IPS-18a (cell line): ENCODE data around the gene ZNF804B.

ENCODE experiments used
- H3K27ac ChIP-seq: one replicate; pipeline ENCODE4 v1.5.1; 2013; ENCODE audit warnings: low read length
- H3K27me3 ChIP-seq: one replicate; pipeline ENCODE4 v1.6.1; 2013; ENCODE audit warnings: mild to moderate bottlenecking, low read length; ENCODE audit not compliant: control insufficient read depth, insufficient read depth
- H3K36me3 ChIP-seq: one replicate; pipeline ENCODE4 v1.6.1; 2013; ENCODE audit warnings: low read depth, low read length; ENCODE audit not compliant: control insufficient read depth
- H3K4me1 ChIP-seq: one replicate; pipeline ENCODE4 v1.6.1; 2013; ENCODE audit warnings: low read depth, low read length; ENCODE audit not compliant: control insufficient read depth
- H3K4me3 ChIP-seq: one replicate; pipeline ENCODE4 v1.5.1; 2013; ENCODE audit warnings: low read length
- H3K9ac ChIP-seq: one replicate; pipeline ENCODE4 v1.6.1; 2013; ENCODE audit warnings: mild to moderate bottlenecking, low read length, moderate library complexity
- H3K9me3 ChIP-seq: one replicate; pipeline ENCODE4 v1.6.1; 2013; ENCODE audit warnings: low read depth, low read length; ENCODE audit not compliant: control insufficient read depth

ZNF804B gene

GRCh38 chr7:88759230-88760135 is at the start of gene ZNF804B:
ZNF804B (plus strand) TSS chr7:88759700; CDS start chr7:88759977, 277 bp downstream.
- Histone ChIP-seq H3K27me3 (peaks cover 42% of the 10 kb centered on the region), H3K27ac (no peak within 1 kb of the TSS), H3K4me1 (peaks cover 9% of the 10 kb centered on the region), H3K36me3 (no peaks in the 10 kb centered on the region), H3K9me3 (no peaks in the 10 kb centered on the region), H3K9ac (no peak within 1 kb of the TSS), H3K4me3 (peak within 1 kb of the TSS; percentile 60)

GRCh38 chr7:88735920-88736319 is 23.6 kb upstream of the ZNF804B start:
- no peaks in the 10 kb centered on the region for H3K9me3 ChIP-seq
- H3K4me3 ChIP-seq, result no peak overlapping the region
- H3K36me3 ChIP-seq, result no peaks in the 10 kb centered on the region
- H3K4me1 ChIP-seq, result no peaks in the 10 kb centered on the region
- H3K27me3 ChIP-seq, result no peaks in the 10 kb centered on the region
- H3K27ac ChIP-seq, result no peak overlapping the region
- H3K9ac ChIP-seq, result no peak overlapping the region

- Histone ChIP-seq H3K9ac (no peak overlapping the region), H3K9me3 (no peaks in the 10 kb centered on the region), H3K4me3 (no peak overlapping the region), H3K36me3 (no peaks in the 10 kb centered on the region), H3K27me3 (no peaks in the 10 kb centered on the region), H3K27ac (no peak overlapping the region), H3K4me1 (no peaks in the 10 kb centered on the region)
These were observed 21.9 kb upstream of the ZNF804B start for GRCh38 chr7:88737632-88738031.

GRCh38 chr7:88746126-88746525 is 13.4 kb upstream of the ZNF804B start:
- Histone ChIP-seq H3K27ac (no peak overlapping the region), H3K4me1 (no peaks in the 10 kb centered on the region), H3K9ac (no peak overlapping the region), H3K36me3 (no peaks in the 10 kb centered on the region), H3K9me3 (no peaks in the 10 kb centered on the region), H3K4me3 (no peak overlapping the region), H3K27me3 (no peaks in the 10 kb centered on the region)

GRCh38 chr7:88756802-88757201 is 2.7 kb upstream of the ZNF804B start:
- Histone ChIP-seq H3K4me1 (peaks cover 9% of the 10 kb centered on the region), H3K9ac (no peak overlapping the region), H3K4me3 (no peak overlapping the region), H3K9me3 (no peaks in the 10 kb centered on the region), H3K27me3 (peaks cover 42% of the 10 kb centered on the region), H3K36me3 (no peaks in the 10 kb centered on the region), H3K27ac (no peak overlapping the region)

GRCh38 chr7:88757371-88757770 is 2.1 kb upstream of the ZNF804B start:
- Histone ChIP-seq H3K27me3 (peaks cover 42% of the 10 kb centered on the region), H3K4me3 (no peak overlapping the region), H3K36me3 (no peaks in the 10 kb centered on the region), H3K4me1 (peaks cover 9% of the 10 kb centered on the region), H3K9me3 (no peaks in the 10 kb centered on the region), H3K9ac (no peak overlapping the region), H3K27ac (no peak overlapping the region)

- no peak overlapping the region for H3K27ac ChIP-seq
- H3K4me3 ChIP-seq, result peak overlapping the region; percentile 60
- H3K27me3 ChIP-seq, result peaks cover 42% of the 10 kb centered on the region
- no peaks in the 10 kb centered on the region for H3K9me3 ChIP-seq
- H3K4me1 ChIP-seq, result peaks cover 9% of the 10 kb centered on the region
- no peak overlapping the region for H3K9ac ChIP-seq
- H3K36me3 ChIP-seq, result no peaks in the 10 kb centered on the region
These were observed 895 bp upstream of the ZNF804B start for GRCh38 chr7:88758381-88759229.

- peaks cover 9% of the 10 kb centered on the region for H3K4me1 ChIP-seq
- H3K27me3 ChIP-seq, result peaks cover 42% of the 10 kb centered on the region
- peak overlapping the region; percentile 60 for H3K4me3 ChIP-seq
- H3K27ac ChIP-seq, result no peak overlapping the region
- no peak overlapping the region for H3K9ac ChIP-seq
- H3K36me3 ChIP-seq, result no peaks in the 10 kb centered on the region
- no peaks in the 10 kb centered on the region for H3K9me3 ChIP-seq
These were observed 626 bp downstream of the ZNF804B start for GRCh38 chr7:88760136-88760515.

GRCh38 chr7:88761779-88762178 is 2.3 kb downstream of the ZNF804B start:
- Histone ChIP-seq H3K4me1 (peaks cover 9% of the 10 kb centered on the region), H3K27me3 (peaks cover 42% of the 10 kb centered on the region), H3K9ac (no peak overlapping the region), H3K9me3 (no peaks in the 10 kb centered on the region), H3K4me3 (no peak overlapping the region), H3K36me3 (no peaks in the 10 kb centered on the region), H3K27ac (no peak overlapping the region)

GRCh38 chr7:88771417-88771816 is 11.9 kb downstream of the ZNF804B start:
- Histone ChIP-seq H3K9ac (no peak overlapping the region), H3K4me3 (no peak overlapping the region), H3K27ac (no peak overlapping the region), H3K27me3 (no peaks in the 10 kb centered on the region), H3K9me3 (no peaks in the 10 kb centered on the region), H3K4me1 (no peaks in the 10 kb centered on the region), H3K36me3 (no peaks in the 10 kb centered on the region)

- no peak overlapping the region for H3K9ac ChIP-seq
- no peaks in the 10 kb centered on the region for H3K4me1 ChIP-seq
- H3K4me3 ChIP-seq, result no peak overlapping the region
- no peaks in the 10 kb centered on the region for H3K9me3 ChIP-seq
- no peaks in the 10 kb centered on the region for H3K36me3 ChIP-seq
- no peak overlapping the region for H3K27ac ChIP-seq
- no peaks in the 10 kb centered on the region for H3K27me3 ChIP-seq
These were observed 13.3 kb downstream of the ZNF804B start for GRCh38 chr7:88772776-88773175.
